Activated CD8-positive, alpha-beta memory T cell treated with anti-CD3 and anti-CD28 coated beads, Interleukin-2, amount 50 U/mL, for 1 hour (primary cell): ENCODE data around the gene MIA3.
"Not testable (repeated sequence)": the region's sequence is repeated elsewhere in the genome, so short reads cannot be mapped to it uniquely, and the experiment has no call there.

Experiments used
- DNase-seq: peaks from one replicate; pipeline ENCODE4 v3.0.0-alpha.2; 2020; ENCODE audit errors: extremely low read depth

MIA3 gene

GRCh38 chr1:222618001-222618879 is at the start of gene MIA3:
Gene MIA3, plus strand, starts transcription at chr1:222618097. Its CDS starts 14 bp downstream, at chr1:222618111.
- DNase-seq, result peak; percentile 3

DNA sequence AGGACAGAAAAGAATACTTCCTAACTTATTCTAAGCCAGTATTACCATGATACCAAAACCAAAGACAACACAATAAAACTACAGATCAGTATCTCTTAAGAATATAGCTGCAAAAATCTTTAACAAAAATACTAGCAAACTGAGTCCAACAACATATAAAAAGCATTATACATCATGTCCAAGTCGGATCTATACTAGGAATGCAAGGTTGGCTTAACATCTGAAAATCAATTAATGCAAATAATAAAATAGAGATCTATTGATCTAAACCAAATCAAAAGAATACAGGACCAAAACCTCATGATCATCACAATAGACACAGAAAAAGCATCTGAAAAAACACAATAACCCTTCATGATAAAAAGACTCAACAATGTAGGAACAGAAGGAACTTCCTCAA is 47.1 kb upstream of the MIA3 start:
- DNase-seq, result no peak

DNA sequence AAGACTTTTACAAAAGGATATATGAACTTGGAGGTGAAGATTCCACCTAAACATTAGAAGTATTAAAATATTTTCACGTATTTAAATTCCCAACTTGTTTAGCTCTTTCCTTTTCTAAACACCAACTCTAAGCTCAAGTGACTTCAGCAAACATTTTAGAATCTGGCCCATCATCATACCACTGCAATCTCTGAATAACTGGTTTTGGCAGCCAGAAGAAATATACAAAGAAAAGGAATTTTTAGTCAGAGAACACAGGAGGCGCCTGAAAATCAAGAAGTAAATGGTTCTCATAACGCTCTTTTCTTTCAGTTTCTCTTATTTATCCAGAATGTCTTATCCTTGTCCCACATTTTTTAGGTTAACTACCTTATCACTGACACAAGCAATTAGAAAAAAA is 38.6 kb upstream of the MIA3 start:
- DNase-seq, result no peak

DNA sequence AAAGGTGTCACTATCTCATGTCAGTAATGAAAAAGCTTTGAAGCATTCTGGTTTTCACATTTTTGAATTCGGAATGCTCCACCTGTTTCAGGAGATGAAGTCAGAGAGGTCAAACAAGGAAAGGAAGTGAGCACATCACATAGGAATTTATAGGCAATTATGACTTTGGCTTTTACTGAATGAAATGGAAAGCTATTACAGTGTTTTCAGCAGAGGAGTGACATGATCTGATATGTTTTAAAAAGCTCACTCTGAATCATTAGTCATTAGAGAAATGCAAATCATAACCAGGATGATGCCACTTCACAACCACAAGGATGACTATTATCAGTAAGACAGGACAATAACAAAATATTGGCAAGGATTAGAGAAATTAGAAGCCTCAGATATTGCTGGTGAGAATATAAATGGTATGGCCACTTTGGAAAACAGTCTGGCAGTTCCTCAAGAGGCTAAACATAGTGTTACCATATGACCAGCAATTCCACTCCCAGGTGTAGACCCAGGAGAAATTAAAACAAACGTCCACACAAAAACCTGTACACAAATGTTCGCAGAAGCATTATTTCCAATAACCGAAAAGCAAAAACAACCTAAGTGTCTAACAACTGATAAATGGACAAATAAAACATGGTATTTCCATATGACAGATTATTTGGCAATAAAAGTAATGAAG is 35.7 kb upstream of the MIA3 start:
- no peak for DNase-seq

- DNase-seq, result no peak
These were observed 34.8 kb upstream of the MIA3 start for GRCh38 chr1:222583079-222583478.

DNA sequence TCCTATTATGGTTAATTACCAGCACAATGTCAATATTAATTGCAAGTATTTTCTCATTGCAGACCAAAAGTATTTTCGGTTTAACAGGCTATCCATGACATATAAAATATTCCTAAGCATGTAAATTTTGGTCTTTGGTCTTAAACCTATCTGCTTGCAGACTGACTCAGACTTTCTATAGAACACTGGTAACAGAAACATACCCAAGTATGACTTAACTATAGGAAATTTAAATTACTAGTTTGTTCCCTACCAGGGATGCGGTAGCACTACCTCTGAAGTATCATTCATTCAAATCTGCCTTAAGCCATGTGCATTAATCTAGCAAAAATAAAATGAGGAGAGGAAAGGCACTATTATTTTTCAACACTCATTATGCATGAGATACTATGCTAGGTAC is 31.1 kb upstream of the MIA3 start:
- DNase-seq, result no peak

DNA sequence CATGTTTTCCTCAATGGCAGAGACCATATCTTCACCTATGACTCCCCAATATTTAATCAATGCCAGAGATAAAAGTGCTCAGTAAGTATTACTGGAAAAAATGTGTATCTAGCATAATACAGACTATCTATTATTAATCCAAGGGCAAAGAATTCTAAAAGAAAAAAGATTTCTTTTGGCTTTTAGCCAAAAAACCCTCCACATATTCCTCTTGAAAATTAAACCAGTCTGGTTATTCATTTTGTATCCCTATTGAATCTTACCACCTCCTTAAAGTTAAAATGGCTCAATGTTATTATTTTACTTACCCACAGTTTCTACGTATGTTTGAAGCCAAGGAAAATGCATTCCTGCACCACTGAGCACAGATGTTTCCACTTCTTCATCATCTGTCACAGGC is 29.8 kb upstream of the MIA3 start:
- DNase-seq, result no peak

DNA sequence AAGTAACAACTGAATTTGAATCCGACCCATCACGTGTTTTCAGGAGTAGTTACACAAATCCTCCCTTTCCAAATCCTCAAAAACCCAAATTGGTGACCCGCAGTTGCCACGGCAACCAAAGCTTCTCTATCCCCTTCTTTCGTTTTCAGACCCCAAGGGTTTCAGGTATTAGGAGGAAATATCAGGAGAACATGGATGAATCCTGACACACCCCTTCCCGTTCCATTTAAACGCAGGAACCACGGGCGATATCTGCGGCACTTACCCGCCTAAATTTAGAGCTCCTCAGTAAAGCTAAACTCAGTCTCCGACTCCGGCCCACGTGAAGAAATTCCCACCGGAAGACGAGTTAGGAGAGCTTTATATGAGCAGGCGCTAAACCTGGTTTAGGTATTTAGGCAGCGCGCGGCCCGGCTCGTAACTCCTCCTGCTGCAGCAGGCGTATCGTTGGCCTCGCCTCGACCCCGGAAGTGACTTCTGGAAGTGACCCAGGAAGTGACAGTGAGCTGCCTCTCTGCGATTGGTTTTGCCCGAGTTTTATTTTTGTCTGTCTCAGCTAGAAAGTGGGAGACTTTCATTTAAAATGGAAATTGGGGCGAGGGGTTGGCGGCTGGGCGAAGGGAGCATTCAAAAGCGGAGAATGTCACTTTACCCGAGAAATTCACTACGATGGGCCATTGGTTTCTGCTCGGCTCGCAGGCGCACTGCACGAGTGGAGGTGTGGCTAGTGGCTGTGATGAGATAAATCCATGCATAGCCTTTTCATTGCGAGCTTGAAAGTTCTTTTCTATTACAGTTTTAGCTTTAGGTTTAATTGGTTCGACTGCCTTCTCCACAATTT is 28.2 kb upstream of the MIA3 start, which contains the start of gene TAF1A:
TAF1A (minus strand) TSS at position 472 of the 841 bp plus-strand sequence.
- DNase-seq, result peak; percentile 63

DNA sequence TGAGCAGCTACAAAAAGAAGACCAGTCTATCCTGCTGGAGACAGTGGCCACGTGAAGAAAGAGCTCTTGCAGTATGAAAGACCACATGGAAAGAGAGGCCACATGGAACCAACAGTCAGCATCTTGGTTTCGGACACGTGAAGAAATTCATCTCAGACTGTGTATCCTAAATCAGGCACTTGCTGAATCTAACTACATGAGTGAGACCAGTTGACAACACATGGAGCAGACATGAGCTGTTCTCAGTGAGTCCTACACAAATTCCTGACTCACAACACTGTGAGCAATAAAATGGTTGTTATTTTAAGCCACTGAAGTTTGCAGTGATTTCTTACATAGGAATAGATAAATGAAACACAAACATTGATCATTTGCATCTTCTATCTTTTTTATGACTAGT is 25.7 kb upstream of the MIA3 start:
- no peak for DNase-seq

GRCh38 chr1:222594789-222595188 is 23.1 kb upstream of the MIA3 start:
- no peak for DNase-seq

- DNase-seq, result no peak
These were observed 21.2 kb upstream of the MIA3 start for GRCh38 chr1:222596696-222597095.

GRCh38 chr1:222600281-222600680 is 17.6 kb upstream of the MIA3 start:
- DNase-seq, result no peak

DNA sequence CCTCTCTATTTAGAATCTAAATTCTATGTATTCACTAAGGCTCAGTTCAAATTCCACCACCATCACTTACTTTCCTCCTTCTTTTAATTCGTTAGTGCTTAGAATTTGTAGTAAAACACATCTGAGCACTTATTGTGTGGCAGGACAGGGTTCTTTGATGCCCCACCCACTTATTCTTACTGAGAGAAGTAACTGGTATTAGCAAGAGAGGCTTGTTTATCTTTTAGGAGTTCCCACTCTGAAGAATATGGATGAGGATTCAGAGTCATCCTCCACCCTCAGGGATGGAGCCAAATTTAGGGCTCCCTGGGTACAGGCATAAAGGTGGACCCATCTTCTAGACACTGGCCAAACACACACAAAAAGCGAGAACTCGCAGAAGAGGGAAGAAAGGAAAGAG is 16.6 kb upstream of the MIA3 start:
- no peak for DNase-seq

DNA sequence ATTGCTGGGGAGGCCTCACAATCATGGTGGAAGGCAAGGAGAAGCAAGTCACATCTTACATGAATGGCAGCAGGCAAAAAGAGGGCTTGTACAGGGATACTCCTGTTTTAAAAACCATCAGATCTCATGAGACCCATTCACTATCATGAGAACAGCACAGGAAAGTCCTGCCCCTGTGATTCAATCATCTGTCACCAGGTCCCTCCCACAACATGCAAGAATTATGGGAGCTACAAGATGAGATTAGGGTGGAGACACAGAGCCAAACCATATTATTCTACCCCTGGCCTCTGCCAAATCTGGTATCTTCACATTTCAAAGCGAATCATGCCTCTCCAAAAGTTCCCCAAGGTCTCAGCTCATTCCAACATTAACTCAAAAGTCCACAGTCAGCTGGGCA is 11.1 kb upstream of the MIA3 start:
- no peak for DNase-seq

- DNase-seq, result not testable (repeated sequence)
These were observed 8.8 kb upstream of the MIA3 start for GRCh38 chr1:222609111-222609510.

GRCh38 chr1:222610728-222611127 is 7.2 kb upstream of the MIA3 start:
- no peak for DNase-seq

DNA sequence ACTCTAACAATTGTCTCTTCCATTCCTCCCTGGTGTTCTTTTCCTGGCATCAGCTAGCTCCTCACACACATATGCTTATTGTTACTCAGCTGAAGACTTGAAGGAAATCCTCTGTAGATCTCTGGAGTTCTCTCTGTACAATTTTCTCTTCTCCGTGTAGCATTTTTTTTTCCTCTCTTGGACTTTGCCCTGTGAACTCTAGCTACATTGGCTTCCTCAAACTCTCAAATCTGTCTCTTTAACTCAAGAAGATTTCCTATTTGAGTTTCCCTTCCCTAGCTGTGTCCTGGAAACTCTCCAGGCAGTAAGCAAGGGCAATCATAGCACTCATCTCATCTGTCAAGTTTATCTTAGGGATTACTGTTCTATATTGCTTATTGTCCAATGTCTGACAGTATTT is 4.3 kb upstream of the MIA3 start:
- no peak for DNase-seq

- no peak for DNase-seq
These were observed 1.4 kb upstream of the MIA3 start for GRCh38 chr1:222616525-222616924.

- peak; percentile 92 for DNase-seq
These were observed 438 bp upstream of the MIA3 start for GRCh38 chr1:222617367-222617951.

DNA sequence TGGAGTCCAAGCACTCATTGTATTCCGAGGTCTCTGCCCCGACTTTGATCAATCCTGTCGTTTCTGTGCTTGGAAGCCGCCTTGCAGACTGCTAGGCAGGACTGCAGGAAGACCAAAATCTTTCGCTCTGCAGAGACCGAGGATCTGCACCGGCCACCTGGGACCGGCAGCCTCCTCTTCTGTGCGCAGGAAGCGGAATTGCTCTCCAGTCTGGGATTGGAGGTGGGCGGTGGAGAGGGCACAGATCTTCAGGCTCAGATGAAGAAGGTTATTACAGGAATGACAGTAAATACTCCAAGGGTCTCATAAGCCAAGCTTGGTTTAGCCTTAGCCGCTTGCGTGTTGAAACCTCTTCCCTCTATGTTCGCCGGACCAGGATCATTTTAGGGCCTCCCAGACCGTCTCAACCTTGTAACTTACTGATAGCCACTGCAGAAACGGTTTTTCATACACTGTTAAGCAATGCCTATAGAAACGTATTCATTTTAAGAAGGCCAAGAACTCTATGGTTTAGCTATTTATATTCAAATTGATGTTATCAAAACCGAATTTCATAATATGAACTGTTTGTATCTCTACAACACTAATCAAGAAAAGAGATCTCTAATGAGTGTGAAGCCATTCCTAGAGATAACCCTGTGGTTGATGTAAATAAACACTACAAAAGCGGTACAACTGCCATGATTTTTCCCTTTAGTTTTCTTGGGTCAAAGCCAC is 1.1 kb downstream of the MIA3 start:
- no peak for DNase-seq

DNA sequence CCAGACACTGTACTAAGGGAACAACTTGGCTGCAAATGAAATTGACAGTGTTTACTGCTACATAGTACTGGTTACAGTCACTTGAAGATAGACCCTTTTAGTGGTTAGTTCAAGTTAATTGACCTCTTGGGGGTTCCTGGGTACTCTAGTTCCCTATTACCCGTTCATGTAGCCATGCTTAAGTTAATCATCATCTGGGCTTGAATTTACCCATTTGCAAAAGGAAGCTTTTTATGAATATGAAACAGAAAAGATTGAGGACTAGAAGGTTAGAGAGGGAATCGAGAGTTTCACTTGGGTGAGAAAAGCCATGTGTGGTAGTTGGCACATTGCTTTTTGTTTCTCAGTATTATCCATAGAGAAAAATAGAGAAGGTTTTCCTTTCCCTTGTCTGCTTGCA is 2.7 kb downstream of the MIA3 start:
- no peak for DNase-seq
